Measurements from ENCODE around the gene FAAP24.
"Not testable (repeated sequence)": the region's sequence is repeated elsewhere in the genome, so short reads cannot be mapped to it uniquely, and the experiment has no call there.

- not testable (repeated sequence) for TF ChIP-seq CTCF (conservative IDR thresholded peaks at IDR 0.05; ENCODE audit: low read depth, low read length); EZH2 (IDR thresholded peaks at IDR 0.05; ENCODE audit: low read length, unreplicated experiment)
Measured at GRCh38 chr19:32941273-32941672, 30.8 kb upstream of the FAAP24 start.
